HepG2 (cell line): ENCODE measurements around the gene YTHDF1. TPM values are rescaled to one million over a fixed set of nuclear protein-coding genes. Genes with fewer than 3 reads are reported as not detected.

Experiments
- ATAC-seq: fragments of 200-7000 bp; cut with Tn5 transposase; 3 replicates; pipeline ENCODE4 v1.9.1; 2020; ENCODE audit warnings: mild to moderate bottlenecking, moderate library complexity
- BruUV-seq: library from RNA; stranded (reverse); fragments of 400-500 nt; replicated peaks from 2 replicates; lab custom pipeline; 2021; lab: Mats Ljungman, UMichigan
- CTCF ChIA-PET: fragments of 300-600 bp; formaldehyde crosslinking; extraction: SDS; loops from one replicate; lab custom pipeline; 2021; ENCODE audit warnings: low total read pairs, inconsistent platforms, low intra/inter-chr PET ratio; lab: Yijun Ruan, JAX
- POLR2A ChIA-PET: fragments of 350-600 bp; sonication (Branson Sonifier 250); formaldehyde crosslinking; loops from one replicate; lab custom pipeline; 2020; ENCODE audit warnings: antibody characterized with exemption, inconsistent platforms; lab: Yijun Ruan, JAX
- DNase-seq: peaks from one replicate; pipeline ENCODE4 v3.0.0-alpha.2; 2015; ENCODE audit warnings: low spot score
- FAIRE-seq: peaks from 3 replicates; lab custom pipeline; 2011; peaks lifted over from hg19 to GRCh38; lab: Jason Lieb, UNC
- H2AFZ ChIP-seq: one replicate; pipeline ENCODE4 v1.6.1; 2011; ENCODE audit warnings: low read length, inconsistent platforms
- H3K27ac ChIP-seq: fragments of 300-600 bp; 3 replicates; pipeline ENCODE4 v1.8.0; 2011; ENCODE audit warnings: mixed run types, mild to moderate bottlenecking, mixed read lengths, low read length, inconsistent platforms; ENCODE audit not compliant: insufficient read depth; ENCODE audit errors: extremely low read length
- H3K27me3 ChIP-seq, 2 experiments: fragments of 200-600 bp in 1 of 2; 2 replicates in 1 of 2; 3 replicates in 1 of 2; pipeline versions ENCODE4 v1.6.0 to v1.8.0; 2011; ENCODE audit warnings: low read length in 2 of 2, mild to moderate bottlenecking in 2 of 2, moderate library complexity in 2 of 2, inconsistent platforms in 1 of 2; ENCODE audit not compliant: insufficient read depth in 2 of 2, control insufficient read depth in 1 of 2
- H3K36me3 ChIP-seq, 2 experiments: fragments of 200-600 bp in 1 of 2; replicated peaks in 1 of 2; 2 replicates in 1 of 2; 3 replicates in 1 of 2; pipeline versions ENCODE4 v1.5.1 to v1.8.0; 2011; ENCODE audit warnings: low read length in 2 of 2, inconsistent platforms in 1 of 2; ENCODE audit not compliant: insufficient read depth in 2 of 2, control insufficient read depth in 1 of 2
- H3K4me1 ChIP-seq: 2 replicates; pipeline ENCODE4 v1.5.1; 2012; ENCODE audit warnings: low read length, inconsistent platforms; ENCODE audit not compliant: insufficient read depth
- H3K4me2 ChIP-seq: 2 replicates; pipeline ENCODE4 v1.6.0; 2011; ENCODE audit warnings: low read depth, low read length, inconsistent platforms
- H3K4me3 ChIP-seq, 3 experiments: fragments of 200-600 bp in 1 of 3; sonication (generic), shearing (Covaris generic) in 1 of 3; replicated peaks in 1 of 3; 2 replicates each; pipeline ENCODE4 v1.5.1; 2011 to 2016; ENCODE audit warnings: low read length in 3 of 3, inconsistent platforms in 2 of 3, low read depth in 2 of 3, mild to moderate bottlenecking in 2 of 3, control low read depth in 1 of 3, mixed read lengths in 1 of 3; ENCODE audit not compliant: insufficient read depth in 1 of 3
- H3K79me2 ChIP-seq: one replicate; pipeline ENCODE4 v1.6.1; 2011; ENCODE audit warnings: low read length, inconsistent platforms; ENCODE audit not compliant: insufficient read depth
- H3K9ac ChIP-seq: 2 replicates; pipeline ENCODE4 v1.6.0; 2011; ENCODE audit warnings: mild to moderate bottlenecking, low read depth, low read length, inconsistent platforms; ENCODE audit not compliant: insufficient read depth
- H3K9me3 ChIP-seq: 2 replicates; pipeline ENCODE4 v1.5.1; 2012; ENCODE audit warnings: mild to moderate bottlenecking, low read length
- H4K20me1 ChIP-seq: 2 replicates; pipeline ENCODE4 v1.6.0; 2011; ENCODE audit warnings: inconsistent platforms, mild to moderate bottlenecking, low read length, moderate library complexity; ENCODE audit not compliant: insufficient read depth
- FOXP1 ChIP-seq, 2 experiments: fragments of 450-650 bp in 1 of 2; IDR thresholded peaks; 2 replicates each; pipeline ENCODE4 v1.6.1; 2017 to 2018; ENCODE audit warnings: antibody characterized with exemption in 1 of 2
- KDM5B ChIP-seq: sonication (generic); formaldehyde crosslinking; IDR thresholded peaks from 2 replicates; pipeline ENCODE4 v1.4.0; 2020; ENCODE audit warnings: missing genetic modification reagents, mild to moderate bottlenecking, borderline replicate concordance
- MTA3 ChIP-seq: sonication (generic); formaldehyde crosslinking; IDR thresholded peaks from 2 replicates; pipeline ENCODE4 v1.4.0; 2020; ENCODE audit warnings: missing genetic modification reagents
- SPEN ChIP-seq: sonication (generic); formaldehyde crosslinking; IDR thresholded peaks from 2 replicates; pipeline ENCODE4 v1.5.1; 2020; ENCODE audit warnings: low read depth, mild to moderate bottlenecking, missing genetic modification reagents
- ZBTB20 ChIP-seq: sonication (generic); formaldehyde crosslinking; IDR thresholded peaks from 2 replicates; pipeline ENCODE4 v1.8.1; 2023; ENCODE audit warnings: missing genetic modification reagents, low read depth, mild to moderate bottlenecking, borderline replicate concordance
- ZFP37 ChIP-seq: sonication (generic); formaldehyde crosslinking; IDR thresholded peaks from 2 replicates; pipeline ENCODE4 v1.4.0; 2020; ENCODE audit warnings: missing genetic modification reagents, borderline replicate concordance
- ZNF230 ChIP-seq: sonication (generic); formaldehyde crosslinking; IDR thresholded peaks from 2 replicates; pipeline ENCODE4 v1.4.0; 2020; ENCODE audit warnings: mild to moderate bottlenecking, missing genetic modification reagents
- ZNF660 ChIP-seq: sonication (generic); formaldehyde crosslinking; IDR thresholded peaks from 2 replicates; pipeline ENCODE4 v1.5.1; 2020; ENCODE audit warnings: mild to moderate bottlenecking, low read depth, missing genetic modification reagents, borderline replicate concordance
- ZNF720 ChIP-seq: sonication (generic); formaldehyde crosslinking; IDR thresholded peaks from 2 replicates; pipeline ENCODE4 v1.4.0; 2020; ENCODE audit warnings: missing genetic modification reagents
- WGBS: methylation state at CpG from one replicate; pipeline ENCODE4 v1.1.6; 2017; ENCODE audit warnings: low lambda C conversion rate; 5-methylcytosine and 5-hydroxymethylcytosine counted together
- in situ Hi-C: cut with HindIII; loops from 2 replicates; pipeline ENCODE4 v1.10.0; 2017; ENCODE audit warnings: low pct_unique_long_range_greater_than_20kb; ENCODE audit not compliant: extremely low pct_ligation_motif_present
- intact Hi-C: fragments of 100-400 bp; cut with micrococcal nuclease; formaldehyde crosslinking; loops from one replicate; pipeline ENCODE4 v1.10.0; 2022; ENCODE audit not compliant: unreplicated experiment
- polyA plus RNA-seq, 8 experiments: library from polyadenylated mRNA; depleted of rRNA in 3 of 8; stranded (reverse) in 7 of 8; unstranded in 1 of 8; fragments of >200 nt; fragmentation: Illumina TruSeq in 4 of 8; extraction: Trizol in 4 of 8; gene quantifications; 2 replicates each; pipeline versions ENCODE4 v1.2.1 to v1.2.3, GENCODE V29; 2011 to 2016; ENCODE audit warnings: low read depth in 4 of 8, missing spikeins in 1 of 8, mixed read lengths in 1 of 8; ENCODE audit not compliant: insufficient read depth in 1 of 8
- total RNA-seq, 5 experiments: library from RNA; depleted of rRNA; stranded (reverse); fragments of >200 nt; fragmentation: Illumina TruSeq; extraction: Trizol; gene quantifications; 2 replicates each; pipeline ENCODE4 v1.2.3, GENCODE V29; 2016; ENCODE audit warnings: low read depth in 1 of 5
- TF ChIP-seq, protein P1 (sequence below): sonication (generic); formaldehyde crosslinking; IDR thresholded peaks from 2 replicates; pipeline ENCODE4 v1.4.0; 2020; ENCODE audit warnings: missing genetic modification reagents
- TF ChIP-seq, protein P2 (sequence below): sonication (generic); formaldehyde crosslinking; IDR thresholded peaks from one replicate; pipeline ENCODE4 v1.5.1; 2020; ENCODE audit warnings: mild to moderate bottlenecking, missing genetic modification reagents; ENCODE audit errors: not compliant biosample characterization
- TF ChIP-seq, protein P3 (sequence below): sonication (generic); formaldehyde crosslinking; IDR thresholded peaks from 2 replicates; pipeline ENCODE4 v1.4.0; 2020; ENCODE audit warnings: low read depth, mild to moderate bottlenecking, missing genetic modification reagents

Gene YTHDF1
- total and polyA plus RNA-seq, 2 of the 13 experiments (the other 11 are each of a cell fraction or from before 2014, with no cell fraction given), result 34.5 to 37.7 TPM

DNA sequence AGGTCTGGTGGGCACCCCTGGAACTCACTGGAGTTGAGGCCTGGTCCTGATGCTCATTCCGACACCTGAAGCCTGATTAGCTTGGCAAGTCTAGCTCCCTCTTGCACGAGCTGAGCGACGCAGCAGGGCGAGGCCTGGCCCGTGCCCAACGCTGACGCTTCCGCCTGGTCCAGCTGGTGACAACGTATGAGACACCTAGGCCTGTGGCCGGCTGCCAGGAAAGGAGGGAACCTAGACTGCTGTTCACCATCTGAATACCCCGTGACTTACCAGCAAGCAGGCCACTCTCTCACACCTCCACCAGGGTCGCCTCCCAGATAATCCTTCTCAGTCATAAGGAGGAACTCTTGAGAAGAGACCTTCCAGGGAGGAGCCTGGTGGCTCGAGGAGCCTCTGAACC, 24.5 kb downstream of the YTHDF1 start:
- Histone ChIP-seq H3K4me3 (no peak overlapping the region), H3K27me3 (no peaks in the 10 kb centered on the region), H3K4me2 (no peak overlapping the region), H4K20me1 (peaks cover 9% of the 10 kb centered on the region), H3K36me3 (peaks cover 9 to 17% of the 10 kb centered on the region in 2 experiments; a peak in 4 of 5 replicates), H3K79me2 (no peaks in the 10 kb centered on the region), H2AFZ (no peak overlapping the region), H3K4me1 (no peaks in the 10 kb centered on the region), H3K9ac (no peak overlapping the region), H3K9me3 (no peaks in the 10 kb centered on the region), H3K27ac (no peak overlapping the region)
- ATAC-seq (peak; percentile 2; the same call in 1 of the 3 replicates), DNase-seq (no peak), FAIRE-seq (no peak)
- intact Hi-C loops, result no loop called here
- CTCF ChIA-PET, result no interaction called here
- WGBS, result 59% methylated on average over 14 of the region's 14 CpGs
- POLR2A ChIA-PET, result no interaction called here
- no TSS peak for BruUV-seq
- in situ Hi-C loops, result no loop called here
- TF ChIP-seq KDM5B (CRISPR knock-in tag), result no peak
- no peak for TF ChIP-seq MTA3 (CRISPR knock-in tag)
- TF ChIP-seq, protein P1, sequence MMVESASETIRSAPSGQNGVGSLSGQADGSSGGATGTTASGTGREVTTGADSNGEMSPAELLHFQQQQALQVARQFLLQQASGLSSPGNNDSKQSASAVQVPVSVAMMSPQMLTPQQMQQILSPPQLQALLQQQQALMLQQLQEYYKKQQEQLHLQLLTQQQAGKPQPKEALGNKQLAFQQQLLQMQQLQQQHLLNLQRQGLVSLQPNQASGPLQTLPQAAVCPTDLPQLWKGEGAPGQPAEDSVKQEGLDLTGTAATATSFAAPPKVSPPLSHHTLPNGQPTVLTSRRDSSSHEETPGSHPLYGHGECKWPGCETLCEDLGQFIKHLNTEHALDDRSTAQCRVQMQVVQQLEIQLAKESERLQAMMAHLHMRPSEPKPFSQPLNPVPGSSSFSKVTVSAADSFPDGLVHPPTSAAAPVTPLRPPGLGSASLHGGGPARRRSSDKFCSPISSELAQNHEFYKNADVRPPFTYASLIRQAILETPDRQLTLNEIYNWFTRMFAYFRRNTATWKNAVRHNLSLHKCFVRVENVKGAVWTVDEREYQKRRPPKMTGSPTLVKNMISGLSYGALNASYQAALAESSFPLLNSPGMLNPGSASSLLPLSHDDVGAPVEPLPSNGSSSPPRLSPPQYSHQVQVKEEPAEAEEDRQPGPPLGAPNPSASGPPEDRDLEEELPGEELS (CRISPR knock-in tag), result no peak
- TF ChIP-seq ZNF720 (CRISPR knock-in tag), result no peak
- no peak for TF ChIP-seq SPEN (CRISPR knock-in tag)
- TF ChIP-seq ZBTB20 (CRISPR knock-in tag), result no peak
- TF ChIP-seq ZFP37, result no peak
- TF ChIP-seq ZNF660, result no peak
- no peak for TF ChIP-seq ZNF230 (CRISPR knock-in tag)
- TF ChIP-seq, protein P2, sequence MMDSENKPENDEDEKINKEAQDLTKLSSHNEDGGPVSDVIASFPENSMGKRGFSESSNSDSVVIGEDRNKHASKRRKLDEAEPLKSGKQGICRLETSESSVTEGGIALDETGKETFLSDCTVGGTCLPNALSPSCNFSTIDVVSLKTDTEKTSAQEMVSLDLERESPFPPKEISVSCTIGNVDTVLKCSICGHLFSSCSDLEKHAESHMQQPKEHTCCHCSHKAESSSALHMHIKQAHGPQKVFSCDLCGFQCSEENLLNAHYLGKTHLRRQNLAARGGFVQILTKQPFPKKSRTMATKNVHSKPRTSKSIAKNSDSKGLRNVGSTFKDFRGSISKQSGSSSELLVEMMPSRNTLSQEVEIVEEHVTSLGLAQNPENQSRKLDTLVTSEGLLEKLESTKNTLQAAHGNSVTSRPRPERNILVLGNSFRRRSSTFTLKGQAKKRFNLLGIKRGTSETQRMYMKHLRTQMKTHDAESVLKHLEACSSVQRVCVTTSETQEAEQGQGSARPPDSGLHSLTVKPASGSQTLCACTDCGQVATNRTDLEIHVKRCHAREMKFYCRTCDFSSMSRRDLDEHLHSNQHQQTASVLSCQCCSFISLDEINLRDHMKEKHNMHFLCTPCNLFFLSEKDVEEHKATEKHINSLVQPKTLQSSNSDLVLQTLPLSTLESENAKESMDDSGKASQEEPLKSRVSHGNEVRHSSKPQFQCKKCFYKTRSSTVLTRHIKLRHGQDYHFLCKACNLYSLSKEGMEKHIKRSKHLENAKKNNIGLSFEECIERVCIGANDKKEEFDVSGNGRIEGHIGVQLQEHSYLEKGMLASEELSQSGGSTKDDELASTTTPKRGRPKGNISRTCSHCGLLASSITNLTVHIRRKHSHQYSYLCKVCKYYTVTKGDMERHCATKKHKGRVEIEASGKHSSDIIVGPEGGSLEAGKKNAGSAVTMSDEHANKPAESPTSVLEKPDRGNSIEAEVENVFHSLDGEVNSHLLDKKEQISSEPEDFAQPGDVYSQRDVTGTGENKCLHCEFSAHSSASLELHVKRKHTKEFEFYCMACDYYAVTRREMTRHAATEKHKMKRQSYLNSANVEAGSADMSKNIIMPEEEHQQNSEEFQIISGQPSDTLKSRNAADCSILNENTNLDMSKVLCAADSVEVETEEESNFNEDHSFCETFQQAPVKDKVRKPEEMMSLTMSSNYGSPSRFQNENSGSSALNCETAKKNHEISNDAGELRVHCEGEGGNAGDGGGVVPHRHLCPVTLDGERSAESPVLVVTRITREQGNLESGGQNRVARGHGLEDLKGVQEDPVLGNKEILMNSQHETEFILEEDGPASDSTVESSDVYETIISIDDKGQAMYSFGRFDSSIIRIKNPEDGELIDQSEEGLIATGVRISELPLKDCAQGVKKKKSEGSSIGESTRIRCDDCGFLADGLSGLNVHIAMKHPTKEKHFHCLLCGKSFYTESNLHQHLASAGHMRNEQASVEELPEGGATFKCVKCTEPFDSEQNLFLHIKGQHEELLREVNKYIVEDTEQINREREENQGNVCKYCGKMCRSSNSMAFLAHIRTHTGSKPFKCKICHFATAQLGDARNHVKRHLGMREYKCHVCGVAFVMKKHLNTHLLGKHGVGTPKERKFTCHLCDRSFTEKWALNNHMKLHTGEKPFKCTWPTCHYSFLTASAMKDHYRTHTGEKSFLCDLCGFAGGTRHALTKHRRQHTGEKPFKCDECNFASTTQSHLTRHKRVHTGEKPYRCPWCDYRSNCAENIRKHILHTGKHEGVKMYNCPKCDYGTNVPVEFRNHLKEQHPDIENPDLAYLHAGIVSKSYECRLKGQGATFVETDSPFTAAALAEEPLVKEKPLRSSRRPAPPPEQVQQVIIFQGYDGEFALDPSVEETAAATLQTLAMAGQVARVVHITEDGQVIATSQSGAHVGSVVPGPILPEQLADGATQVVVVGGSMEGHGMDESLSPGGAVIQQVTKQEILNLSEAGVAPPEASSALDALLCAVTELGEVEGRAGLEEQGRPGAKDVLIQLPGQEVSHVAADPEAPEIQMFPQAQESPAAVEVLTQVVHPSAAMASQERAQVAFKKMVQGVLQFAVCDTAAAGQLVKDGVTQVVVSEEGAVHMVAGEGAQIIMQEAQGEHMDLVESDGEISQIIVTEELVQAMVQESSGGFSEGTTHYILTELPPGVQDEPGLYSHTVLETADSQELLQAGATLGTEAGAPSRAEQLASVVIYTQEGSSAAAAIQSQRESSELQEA, result no peak
- no peak for TF ChIP-seq FOXP1 (IDR thresholded peaks at IDR 0.05)
- no peak for TF ChIP-seq FOXP1 (CRISPR knock-in tag; IDR thresholded peaks at IDR 0.05)
- TF ChIP-seq, protein P3, sequence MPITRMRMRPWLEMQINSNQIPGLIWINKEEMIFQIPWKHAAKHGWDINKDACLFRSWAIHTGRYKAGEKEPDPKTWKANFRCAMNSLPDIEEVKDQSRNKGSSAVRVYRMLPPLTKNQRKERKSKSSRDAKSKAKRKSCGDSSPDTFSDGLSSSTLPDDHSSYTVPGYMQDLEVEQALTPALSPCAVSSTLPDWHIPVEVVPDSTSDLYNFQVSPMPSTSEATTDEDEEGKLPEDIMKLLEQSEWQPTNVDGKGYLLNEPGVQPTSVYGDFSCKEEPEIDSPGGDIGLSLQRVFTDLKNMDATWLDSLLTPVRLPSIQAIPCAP (CRISPR knock-in tag), result no peak
